ENCODE data around the gene ADGRE1. TPM values are rescaled to one million over a fixed set of nuclear protein-coding genes. Genes with fewer than 3 reads are reported as not detected.

ADGRE1 gene
- polyA plus RNA-seq, 1 donor, result 0.13 TPM

DNA sequence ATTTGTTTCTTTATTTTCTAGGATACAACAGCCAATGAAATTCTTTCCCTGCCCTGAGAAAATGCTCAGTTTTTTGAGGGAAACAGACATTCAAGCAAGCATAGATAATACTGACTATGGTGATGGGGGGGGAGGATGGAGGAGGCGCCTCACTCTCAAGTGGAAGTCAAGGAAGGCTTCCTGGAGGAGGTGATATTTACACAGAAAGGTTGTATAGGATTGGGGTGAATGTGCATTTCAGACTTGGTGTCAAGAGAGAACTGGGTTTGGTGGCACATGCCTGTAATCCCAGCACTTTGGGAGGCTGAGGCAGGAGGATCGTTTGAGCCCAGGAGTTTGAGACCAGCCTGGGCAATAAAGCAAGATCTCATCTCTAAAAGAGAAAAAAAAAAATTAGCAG is 12.2 kb upstream of the ADGRE1 start:
- no peak for DNase-seq (ENCODE audit: low read depth)

DNA sequence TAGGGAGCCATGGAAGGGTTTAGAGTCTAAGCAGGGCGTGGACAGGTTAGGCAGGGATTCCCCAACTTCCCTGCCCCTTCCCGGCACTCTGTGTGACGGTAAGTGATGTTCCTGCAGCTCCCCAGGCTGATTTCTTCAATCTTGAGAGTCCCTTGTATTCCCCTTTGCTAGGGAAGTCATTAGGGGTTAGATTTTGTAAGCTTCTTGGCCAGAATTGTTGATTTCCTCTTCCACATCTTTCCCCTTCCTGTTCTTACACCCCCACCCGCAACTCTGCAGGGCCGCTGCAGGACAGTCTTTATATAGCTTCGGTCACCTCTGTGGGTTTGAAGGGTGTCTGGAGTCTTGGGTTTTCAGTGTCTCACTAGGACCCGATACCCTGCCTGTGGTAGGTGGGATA is 10.6 kb upstream of the ADGRE1 start:
- DNase-seq (ENCODE audit: low read depth), result no peak

DNA sequence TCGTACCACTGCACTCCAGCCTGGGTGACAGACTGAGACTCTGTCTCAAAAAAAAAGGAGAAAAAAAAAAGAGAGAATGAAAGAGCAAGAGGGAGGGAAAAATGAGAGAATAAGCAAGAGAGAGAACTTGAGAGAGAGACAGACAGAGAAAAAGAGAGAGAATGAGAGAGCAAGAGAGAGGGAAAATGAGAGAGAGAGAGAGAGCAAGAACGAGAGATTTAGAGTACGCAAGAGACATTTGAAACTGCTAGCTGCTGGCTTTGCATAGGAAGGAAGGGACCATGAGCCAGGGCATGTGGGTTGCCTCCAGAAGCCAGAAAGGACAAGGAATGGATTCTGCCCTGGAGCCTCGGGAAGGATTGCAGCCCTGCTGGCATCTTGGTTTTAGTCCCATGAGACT is 9.6 kb upstream of the ADGRE1 start:
- no peak for DNase-seq (ENCODE audit: low read depth)

DNA sequence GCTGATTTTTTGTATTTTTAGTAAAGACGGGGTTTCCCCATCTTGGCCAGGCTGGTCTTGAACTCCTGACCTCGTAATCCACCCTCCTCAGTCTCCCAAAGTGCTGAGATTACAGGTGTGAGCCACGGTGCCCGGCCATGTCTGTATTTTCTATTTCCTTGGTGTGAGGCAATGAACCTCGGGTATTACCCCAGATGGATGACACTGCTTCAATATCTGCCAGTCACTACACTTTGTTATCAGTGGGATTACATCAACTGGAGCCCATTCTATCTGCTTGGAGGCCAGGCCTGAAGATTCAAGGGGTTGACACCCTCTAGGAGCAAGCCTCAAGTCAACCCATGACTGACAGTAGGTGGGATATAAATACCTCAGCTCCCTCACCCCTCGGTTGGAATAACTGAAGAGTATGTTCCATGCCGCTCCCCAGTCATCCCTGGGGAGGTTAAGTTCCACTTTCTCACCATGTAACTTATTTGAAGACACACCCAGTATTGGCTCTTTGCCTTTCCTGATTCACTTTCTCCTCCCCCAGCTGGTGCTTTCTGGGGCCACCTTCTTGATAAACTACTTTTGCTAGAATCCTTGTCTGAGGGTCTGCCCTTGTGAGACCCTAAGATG is 992 bp upstream of the ADGRE1 start:
- no peak for DNase-seq (ENCODE audit: low read depth)

DNA sequence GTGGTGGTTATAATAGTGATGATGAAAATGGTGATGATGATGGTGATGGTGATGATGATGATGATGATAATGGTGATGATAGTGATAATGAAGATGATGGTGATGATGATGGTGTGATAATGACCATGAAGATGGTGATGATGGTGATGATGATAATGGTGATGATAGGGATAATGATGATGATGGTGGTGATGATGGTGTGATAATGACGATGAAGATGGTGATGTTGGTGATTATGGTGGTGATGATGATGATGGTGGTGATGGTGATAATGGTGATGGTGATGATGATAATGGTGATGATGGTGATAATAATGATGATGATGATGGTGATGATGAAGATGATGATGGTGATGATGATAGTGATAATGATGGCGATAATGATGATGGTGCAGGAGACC is 1.6 kb downstream of the ADGRE1 start:
- no peak for DNase-seq (ENCODE audit: low read depth)

DNA sequence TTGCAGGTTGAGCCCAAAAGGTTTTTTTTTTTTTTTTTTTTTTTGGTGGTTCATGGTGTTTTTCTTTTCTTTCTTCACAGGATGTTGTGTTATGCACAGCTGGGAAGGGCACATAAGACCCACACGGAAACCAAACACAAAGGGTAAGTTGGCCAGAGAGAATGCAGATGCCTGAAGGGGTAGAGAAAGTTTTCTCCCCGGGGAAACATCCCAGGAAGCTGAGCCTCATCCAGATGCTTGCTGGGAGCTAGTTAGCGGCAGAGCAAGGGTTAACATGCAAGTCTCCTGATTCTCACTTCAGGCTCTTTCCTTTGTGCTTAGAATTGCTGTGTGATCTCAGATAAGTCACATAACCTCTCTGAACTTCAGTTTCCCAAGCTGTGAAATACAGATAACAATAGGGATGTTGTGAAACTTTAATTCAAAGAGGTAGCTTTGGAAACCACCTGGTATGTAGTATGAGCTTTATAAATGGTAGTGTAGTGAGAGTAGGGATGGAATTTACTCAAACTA is 3.1 kb downstream of the ADGRE1 start:
- DNase-seq (ENCODE audit: low read depth), result no peak

DNA sequence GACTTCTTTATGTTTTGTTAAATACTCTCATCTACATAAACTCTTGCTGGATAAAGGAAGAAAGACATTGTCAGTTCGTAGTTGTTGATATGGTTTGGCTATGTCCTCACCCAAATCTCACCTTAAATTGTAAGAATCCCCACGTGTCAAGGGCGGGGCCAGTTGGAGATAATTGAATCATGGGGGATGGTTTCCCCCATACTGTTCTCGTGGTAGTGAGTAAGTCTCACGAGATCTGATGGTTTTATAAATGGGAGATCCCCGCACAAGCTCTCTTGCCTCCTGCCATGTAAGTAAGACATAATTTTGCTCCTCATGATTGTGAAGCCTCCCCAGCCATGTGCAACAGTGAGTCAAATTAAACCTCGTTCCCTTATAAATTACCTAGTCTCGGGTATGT is 3.6 kb downstream of the ADGRE1 start:
- DNase-seq (ENCODE audit: low read depth), result no peak

DNA sequence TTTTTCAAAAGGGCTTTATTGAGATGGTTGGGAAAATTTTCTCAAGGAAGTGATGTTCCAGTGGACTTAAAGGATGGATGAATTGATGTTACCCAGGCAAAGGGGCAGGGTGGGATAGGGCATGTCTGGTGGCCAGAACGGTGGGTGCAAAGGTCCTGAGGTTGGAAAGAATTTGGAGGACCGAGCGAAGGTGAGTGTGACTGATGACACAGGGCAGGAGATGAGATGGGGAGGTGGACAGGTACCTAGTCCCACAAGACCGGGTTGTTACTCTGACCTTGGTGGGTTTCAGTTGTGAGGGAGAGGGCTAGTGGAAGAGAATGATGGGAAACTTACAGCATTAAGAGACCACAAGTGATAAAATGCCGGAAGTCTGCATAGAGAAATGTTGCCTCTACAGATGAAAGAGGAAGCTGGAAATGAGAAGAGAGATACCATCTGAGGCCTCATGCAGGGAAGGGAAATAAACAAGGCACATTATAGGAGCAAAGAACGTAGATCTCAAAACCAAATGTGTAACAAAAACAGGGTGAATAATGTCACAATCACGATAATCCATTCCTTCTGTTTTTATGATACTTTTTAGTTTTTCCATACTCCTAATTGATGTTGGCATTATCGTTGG is 4.5 kb downstream of the ADGRE1 start:
- DNase-seq (ENCODE audit: low read depth), result no peak

DNA sequence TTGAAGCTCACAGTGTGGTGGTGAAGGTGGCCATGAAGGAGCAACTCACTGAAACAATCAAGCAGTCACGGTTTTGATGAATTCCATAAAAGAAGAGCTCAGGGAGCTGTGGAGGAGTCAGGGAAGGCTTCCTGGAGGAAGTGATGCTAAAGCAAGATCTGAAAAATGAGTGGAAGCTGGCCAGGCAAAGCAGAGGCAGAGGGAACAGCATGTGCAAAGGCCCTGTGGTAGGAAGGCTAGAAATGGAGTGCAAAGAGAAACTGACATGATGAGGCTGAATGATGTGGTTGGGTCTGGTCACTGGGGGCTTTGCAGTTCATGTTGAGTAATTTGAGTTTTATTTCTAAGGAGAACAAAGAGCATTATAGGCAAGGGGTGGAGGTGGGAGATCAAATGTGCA is 6.9 kb downstream of the ADGRE1 start:
- DNase-seq (ENCODE audit: low read depth), result no peak

DNA sequence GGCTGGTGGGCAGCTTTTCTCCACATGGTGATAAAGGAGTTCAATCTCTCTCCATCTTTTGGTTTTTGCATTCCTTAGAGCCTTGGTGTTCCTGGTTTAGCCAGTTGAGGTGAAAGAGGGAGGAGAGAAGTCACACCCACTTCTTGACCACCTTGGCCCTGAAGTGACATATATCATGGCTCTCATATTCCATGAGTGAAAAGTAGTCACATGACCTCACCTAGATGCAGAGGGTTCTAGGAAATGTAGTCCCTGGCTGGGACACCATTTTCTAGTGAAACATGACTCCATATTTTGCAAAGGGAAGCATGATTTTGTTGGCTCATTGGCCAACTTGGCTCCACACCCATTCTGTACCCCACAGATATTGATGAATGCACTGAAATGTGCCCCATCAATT is 16.1 kb downstream of the ADGRE1 start:
- DNase-seq (ENCODE audit: low read depth), result no peak

DNA sequence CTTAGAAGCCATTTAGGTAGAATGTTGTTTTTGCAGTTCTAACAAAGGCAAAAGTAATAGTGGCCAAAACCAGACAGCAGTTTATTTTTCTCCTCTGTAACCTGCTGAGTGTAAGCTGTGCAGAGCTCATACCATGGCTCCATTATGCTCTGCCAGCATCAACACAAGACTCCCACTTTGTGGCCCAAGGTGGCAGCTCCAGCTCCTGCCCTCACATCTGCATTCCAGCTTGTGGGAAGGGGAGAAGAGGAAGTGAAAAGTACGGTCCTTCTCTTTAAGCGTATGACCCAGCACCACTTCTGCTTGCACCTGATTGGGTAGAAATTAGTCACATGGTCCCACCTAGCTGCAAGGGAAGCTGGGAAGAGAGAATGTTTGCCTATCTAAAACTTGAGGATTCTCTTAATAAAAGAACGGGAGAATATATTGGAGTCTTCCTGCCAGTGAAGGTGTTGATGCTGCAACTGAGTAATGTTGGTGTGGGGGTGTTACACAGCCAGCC is 19.2 kb downstream of the ADGRE1 start:
- DNase-seq (ENCODE audit: low read depth), result no peak

DNA sequence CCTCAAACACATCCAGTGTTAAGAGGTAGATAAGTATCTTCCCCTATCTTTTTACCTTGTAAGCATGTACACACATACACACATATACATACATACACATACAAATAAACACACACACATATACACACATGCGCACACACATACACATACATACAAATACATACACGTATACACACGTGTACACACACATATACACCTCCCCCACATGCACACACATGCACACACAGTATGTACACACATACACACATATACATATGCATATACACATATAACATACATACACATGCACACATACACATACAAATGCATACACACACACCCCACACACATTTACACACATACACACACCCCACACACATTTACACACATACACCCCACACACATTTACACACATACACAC is 24.1 kb downstream of the ADGRE1 start:
- no peak for DNase-seq (ENCODE audit: low read depth)

DNA sequence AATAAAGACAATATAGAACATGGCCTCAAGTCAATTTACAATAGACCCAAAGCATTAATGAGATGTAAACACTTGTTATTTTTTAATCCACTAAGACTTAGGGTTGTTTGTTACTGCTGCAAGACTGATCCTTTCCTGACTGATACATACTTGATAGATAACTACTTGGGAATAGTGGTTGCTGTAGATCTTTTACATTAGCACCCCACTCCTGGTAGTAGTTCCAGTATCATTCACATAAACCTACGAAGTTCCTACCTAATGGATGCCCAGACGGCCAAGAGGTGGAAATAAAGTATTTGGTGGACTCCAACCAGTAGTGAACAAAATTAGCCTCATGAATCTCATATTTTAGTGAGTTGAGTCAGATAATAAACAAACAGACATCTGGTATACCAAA is 26.9 kb downstream of the ADGRE1 start:
- DNase-seq (ENCODE audit: low read depth), result no peak

DNA sequence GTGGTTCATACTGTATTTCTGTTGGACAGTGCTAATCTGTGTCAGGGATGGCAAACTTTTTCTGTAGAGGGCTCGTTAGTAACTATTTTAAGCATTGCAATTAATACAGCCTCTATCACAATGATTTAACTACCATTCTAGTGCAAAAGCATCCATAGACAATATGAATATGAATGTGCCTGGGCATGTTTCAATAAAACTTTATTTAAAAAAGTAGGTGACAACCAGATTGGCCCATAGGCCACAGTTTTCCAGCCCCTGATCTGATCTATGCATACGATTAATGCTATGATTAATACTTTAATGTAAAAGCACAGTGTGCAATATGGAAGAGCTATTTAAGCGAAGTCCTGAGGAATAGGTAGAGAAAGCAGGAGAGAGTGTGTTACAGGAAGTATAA is 29.6 kb downstream of the ADGRE1 start:
- DNase-seq (ENCODE audit: low read depth), result no peak

DNA sequence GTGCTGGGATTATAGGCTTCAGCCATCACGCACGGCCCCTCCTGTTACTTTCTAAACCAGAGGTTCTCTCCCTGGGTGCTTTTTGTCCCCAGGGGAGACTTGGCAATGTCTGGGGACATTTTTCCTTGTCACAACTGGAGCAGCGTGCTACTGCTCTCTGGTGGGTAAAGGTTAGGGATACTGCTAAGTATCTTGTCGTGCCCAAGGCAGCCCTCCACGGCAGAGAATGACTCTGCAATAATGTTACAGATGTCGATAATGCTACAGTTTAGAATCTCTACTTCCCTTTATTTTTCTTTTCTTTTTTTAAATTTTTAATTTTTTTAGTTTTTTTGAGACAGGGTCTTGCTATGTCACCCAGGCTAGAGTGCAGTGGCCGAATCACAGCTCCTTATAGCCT is 38.0 kb downstream of the ADGRE1 start:
- no peak for DNase-seq (ENCODE audit: low read depth)

DNA sequence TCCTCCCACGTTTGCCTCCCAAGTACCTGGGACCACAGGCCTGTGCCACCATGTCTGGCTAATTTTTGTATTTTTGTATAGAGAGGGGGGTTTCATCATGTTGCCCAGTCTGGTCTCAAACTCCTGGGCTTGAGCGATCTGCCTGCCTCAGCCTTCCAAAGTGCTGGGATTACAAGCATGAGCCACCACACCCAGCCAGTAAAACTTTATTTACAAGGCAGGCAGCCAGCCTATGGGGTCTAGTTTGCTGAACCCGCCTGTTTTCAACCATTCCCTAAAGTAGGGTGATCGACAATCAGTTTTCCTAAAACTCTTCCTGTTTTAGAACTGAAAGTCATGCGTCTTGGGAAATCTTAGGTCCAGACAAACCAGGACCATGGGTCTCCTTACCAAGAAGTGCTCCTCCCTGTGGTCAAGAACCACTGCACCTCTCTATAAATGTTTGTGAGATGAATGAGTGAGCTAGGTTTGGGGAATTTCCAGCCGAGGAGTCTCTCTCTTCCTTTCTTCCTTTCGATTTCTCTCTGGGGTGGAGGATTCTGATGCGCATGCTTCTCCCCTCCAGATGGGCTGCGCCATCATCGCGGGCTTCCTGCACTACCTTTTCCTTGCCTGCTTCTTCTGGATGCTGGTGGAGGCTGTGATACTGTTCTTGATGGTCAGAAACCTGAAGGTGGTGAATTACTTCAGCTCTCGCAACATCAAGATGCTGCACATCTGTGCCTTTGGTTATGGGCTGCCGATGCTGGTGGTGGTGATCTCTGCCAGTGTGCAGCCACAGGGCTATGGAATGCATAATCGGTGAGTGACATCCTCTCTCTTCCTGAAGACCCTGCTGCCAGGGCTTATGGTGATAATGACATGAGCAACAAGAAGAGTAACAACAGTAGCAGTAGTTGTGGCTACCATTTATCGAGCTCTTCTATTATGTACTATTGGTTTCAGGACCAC is 38.7 kb downstream of the ADGRE1 start:
- DNase-seq (ENCODE audit: low read depth), result no peak

DNA sequence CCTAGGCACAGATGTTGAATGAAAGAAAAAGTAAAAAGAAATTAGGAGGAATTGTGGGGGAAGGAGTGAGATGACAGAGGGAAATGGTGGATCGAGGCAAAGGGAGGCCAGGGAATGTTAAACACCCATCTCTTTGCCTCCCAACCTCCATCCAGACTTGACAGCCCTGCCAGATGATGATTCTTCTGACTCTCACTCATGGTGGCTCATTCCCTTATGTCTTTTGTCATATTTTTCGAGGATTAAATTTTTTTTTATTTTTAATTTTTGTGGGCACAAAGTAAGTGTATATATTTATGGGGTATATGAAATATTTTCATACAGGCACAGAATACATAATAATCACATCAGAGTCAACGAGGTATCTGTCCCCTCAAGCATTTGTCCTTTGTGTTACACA is 42.8 kb downstream of the ADGRE1 start:
- no peak for DNase-seq (ENCODE audit: low read depth)

DNA sequence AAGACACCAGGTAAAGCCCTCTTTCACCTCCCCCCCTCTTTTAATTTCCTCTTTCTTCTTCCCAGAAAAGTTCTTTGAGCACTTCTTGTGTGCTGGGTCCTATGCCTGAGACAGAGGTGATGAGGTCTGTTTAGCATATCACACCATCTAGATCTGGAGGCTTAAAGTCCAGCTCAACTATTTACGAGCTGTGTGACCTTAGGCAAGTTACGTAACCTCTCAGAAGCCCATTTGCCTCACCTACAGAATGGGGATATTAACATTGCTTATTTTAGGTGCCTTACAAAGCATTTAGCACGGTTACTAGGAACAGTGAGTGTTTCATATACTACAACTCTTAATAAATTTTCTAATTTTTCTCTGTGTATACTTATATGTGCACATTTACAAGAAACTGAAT is 47.7 kb downstream of the ADGRE1 start:
- no peak for DNase-seq (ENCODE audit: low read depth)

DNA sequence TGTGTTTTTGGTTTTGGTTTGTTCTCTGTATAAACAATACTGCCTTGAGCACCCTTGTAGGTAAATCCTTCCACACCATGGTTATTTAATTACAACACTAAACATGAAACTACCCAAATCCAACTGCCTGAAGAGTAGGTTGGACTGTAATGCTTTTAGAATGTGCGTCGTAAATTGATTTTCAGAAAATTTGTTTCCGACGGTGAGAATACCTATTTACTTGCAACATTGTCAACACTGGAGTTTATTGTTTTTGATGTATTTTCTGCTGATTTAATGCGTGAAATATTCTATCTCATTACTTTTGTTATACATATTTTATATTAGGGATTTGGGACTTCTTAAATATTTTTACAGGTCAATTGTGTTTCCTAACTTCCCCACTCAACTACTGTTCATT is 48.2 kb downstream of the ADGRE1 start:
- no peak for DNase-seq (ENCODE audit: low read depth)

DNA sequence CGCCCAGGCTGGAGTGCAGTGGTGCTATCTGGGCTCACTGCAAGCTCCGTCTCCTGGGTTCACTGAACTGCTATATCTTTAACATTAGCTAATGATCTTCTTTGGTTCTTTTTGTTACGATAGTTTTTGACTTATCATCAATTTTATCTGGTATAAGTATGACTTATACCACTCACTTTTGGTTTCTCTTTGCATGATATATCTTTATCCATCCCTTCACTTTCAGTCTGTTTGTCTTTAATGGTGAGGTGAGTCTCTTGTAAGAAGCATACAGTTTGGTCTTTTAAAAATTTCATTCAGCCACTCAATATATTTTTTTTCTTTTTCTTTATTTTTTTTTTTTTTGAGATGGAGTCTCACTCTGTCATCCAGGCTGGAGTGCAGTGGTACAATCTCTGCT is 58.4 kb downstream of the ADGRE1 start:
- DNase-seq (ENCODE audit: low read depth), result no peak

DNA sequence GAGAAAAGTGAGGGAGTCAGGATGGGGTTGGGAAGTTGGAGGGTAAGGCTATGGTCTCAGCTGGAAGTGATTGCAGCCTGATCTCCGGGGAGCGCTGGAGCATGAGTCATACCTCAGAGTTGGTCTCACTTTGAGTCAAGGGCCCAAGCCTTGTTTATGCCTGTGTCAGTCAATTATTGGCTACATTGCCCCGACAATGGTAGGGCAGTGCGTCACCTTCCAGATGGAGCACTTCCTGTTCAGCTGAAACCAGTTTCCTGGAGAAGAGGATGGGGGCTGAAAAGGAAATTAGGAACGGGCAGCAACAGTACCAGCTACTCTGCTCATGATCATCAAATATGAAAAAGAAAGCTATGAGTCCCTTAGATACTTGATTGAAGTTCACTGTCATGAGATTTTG is 60.4 kb downstream of the ADGRE1 start:
- no peak for DNase-seq (ENCODE audit: low read depth)

DNA sequence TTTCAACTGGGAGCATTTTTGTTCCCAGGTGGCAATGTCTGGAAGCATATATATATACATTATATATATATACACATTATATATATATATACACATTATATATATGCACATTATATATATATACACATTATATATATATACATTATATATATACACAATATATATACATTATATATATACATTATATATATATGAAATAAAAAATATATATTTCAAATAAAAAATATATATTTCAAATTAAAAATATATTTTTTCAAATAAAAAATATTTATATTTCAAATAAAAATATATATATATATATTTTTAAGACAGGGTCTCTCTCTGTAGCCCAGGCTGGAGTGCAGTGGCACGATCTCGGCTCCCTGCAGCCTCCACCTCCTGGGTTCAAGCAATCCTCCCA is 61.5 kb downstream of the ADGRE1 start:
- DNase-seq (ENCODE audit: low read depth), result no peak

DNA sequence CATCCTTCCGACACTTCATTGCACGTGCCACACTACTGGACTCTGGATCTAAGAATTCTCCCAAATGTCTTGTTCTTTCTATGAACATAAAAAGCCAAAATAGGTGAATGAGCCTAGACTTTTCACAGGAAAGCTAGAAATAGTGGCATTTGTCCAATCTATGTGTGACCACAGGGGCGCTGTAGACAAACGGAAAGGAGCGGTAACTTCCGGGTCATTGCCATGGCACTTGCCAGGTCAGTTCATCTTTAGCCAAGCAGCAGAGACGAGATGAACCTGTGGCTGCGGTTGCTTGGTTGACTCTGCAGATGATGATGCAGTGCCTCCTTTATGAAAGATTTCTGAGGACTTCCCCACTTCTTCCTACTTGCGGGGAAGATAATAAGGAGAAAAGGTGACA is 65.6 kb downstream of the ADGRE1 start:
- DNase-seq (ENCODE audit: low read depth), result no peak

Measured in forelimb muscle (tissue), 1 donor.